Ureter (tissue), 1 donor: ENCODE data around the gene OPN4. TPM values are rescaled to one million over a fixed set of nuclear protein-coding genes. Genes with fewer than 3 reads are reported as not detected.

Source experiments
- total RNA-seq: library from RNA; stranded (reverse); gene quantifications from one replicate; pipeline ENCODE4 v1.2.4, GENCODE V29; 2023
- donor health status: DM: yes; HTN: yes; CAD: no.

OPN4 gene
- total RNA-seq, 1 donor from 2014 or later, result not detected

Other genes starting within 250 kb of the OPN4 start
- 43.2 TPM for gene WAPL, start 132.8 kb upstream of the OPN4 start, total RNA-seq
- gene LDB3, start 14.0 kb downstream of the OPN4 start, total RNA-seq, result 15.9 TPM
- 54.8 TPM for gene BMPR1A, start 102.1 kb downstream of the OPN4 start, total RNA-seq